ENCODE measurements around the gene SLC25A1. TPM values are rescaled to one million over a fixed set of nuclear protein-coding genes. Genes with fewer than 3 reads are reported as not detected.

The SLC25A1 gene
- total and polyA plus RNA-seq, 2 experiments from 2014 or later, result 141 to 242 TPM

DNA sequence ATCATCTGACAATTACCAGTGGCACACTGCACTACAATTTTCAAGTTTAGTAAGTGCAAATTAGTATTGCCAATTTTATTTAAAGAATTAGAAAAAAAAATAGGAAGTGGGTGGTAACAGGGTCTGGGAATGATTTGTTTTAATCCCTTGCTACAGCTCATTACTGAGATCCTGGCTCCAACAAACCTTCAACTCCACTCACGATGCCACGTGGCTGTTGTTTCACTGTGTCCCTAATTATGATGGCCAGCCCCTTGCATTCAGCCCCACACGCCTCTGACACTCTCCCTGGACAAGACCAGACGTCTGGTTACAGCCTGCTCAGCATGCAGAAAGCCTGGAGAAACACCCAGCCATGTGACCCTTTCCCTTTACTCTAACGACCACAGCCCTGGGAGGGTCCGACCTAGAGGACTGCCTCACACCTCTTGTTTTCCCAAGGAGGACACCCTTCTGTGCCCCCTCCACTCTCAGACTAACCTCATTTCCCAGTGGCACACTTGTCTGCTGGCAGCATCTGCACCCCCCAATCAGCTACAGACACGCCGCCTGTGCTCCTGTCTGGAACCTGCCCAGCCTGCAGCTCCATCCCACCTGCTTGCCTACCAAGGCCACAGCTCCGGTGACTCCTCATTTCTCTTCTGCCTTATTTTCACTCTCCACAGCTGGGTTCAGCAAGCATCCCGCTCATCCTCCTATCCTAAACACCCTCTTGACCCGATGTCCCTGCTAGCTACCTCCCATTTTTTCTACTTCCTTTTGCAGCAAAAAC, 18.5 kb upstream of the SLC25A1 start:
- no peaks in the 10 kb centered on the region; the same call in 2 of the 3 replicates for H3K9me3 Mint-ChIP-seq
- DNase-seq (ENCODE audit: low spot score), result no peak
- H3K27ac ChIP-seq (ENCODE audit: low read depth), result no peak overlapping the region

More for the DNA sequence above, 18.5 kb upstream of the SLC25A1 start:
- ATAC-seq, result no peak
- Histone ChIP-seq H3K4me1 (ENCODE audit: insufficient read depth) (no peaks in the 10 kb centered on the region), H3K9me2 (ENCODE audit: insufficient read depth) (no peaks in the 10 kb centered on the region), H3K79me2 (replicated peaks; ENCODE audit: insufficient read depth) (no peaks in the 10 kb centered on the region), H3K4me3 (no peak overlapping the region), H4K20me1 (replicated peaks; ENCODE audit: insufficient read depth) (no peaks in the 10 kb centered on the region), H3F3A (replicated peaks; ENCODE audit: low read depth) (no peaks in the 10 kb centered on the region), H3K27me3 (ENCODE audit: insufficient read depth) (no peaks in the 10 kb centered on the region), H3K4me2 (no peak overlapping the region), H3K36me3 (ENCODE audit: insufficient read depth) (0 out of 2 replicates have a peak, but pooled peaks cover 7% of the 10 kb centered on the region), H2AFZ (no peak overlapping the region)
- H3K4me3 Mint-ChIP-seq, result no peak overlapping the region
- peaks cover 7% of the 10 kb centered on the region for H3K27me3 Mint-ChIP-seq (ENCODE audit: insufficient read depth, low read depth, poor library complexity)
- peaks cover 36% of the 10 kb centered on the region for H3K36me3 Mint-ChIP-seq (ENCODE audit: low read depth)
- H3K27ac Mint-ChIP-seq, result no peak overlapping the region
- no peak for TF ChIP-seq EZH2 (IDR thresholded peaks at IDR 0.05; ENCODE audit: low read depth, unreplicated experiment)
- TF ChIP-seq, protein P1, sequence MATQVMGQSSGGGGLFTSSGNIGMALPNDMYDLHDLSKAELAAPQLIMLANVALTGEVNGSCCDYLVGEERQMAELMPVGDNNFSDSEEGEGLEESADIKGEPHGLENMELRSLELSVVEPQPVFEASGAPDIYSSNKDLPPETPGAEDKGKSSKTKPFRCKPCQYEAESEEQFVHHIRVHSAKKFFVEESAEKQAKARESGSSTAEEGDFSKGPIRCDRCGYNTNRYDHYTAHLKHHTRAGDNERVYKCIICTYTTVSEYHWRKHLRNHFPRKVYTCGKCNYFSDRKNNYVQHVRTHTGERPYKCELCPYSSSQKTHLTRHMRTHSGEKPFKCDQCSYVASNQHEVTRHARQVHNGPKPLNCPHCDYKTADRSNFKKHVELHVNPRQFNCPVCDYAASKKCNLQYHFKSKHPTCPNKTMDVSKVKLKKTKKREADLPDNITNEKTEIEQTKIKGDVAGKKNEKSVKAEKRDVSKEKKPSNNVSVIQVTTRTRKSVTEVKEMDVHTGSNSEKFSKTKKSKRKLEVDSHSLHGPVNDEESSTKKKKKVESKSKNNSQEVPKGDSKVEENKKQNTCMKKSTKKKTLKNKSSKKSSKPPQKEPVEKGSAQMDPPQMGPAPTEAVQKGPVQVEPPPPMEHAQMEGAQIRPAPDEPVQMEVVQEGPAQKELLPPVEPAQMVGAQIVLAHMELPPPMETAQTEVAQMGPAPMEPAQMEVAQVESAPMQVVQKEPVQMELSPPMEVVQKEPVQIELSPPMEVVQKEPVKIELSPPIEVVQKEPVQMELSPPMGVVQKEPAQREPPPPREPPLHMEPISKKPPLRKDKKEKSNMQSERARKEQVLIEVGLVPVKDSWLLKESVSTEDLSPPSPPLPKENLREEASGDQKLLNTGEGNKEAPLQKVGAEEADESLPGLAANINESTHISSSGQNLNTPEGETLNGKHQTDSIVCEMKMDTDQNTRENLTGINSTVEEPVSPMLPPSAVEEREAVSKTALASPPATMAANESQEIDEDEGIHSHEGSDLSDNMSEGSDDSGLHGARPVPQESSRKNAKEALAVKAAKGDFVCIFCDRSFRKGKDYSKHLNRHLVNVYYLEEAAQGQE (IDR thresholded peaks at IDR 0.05; ENCODE audit: unreplicated experiment), result no peak
- TF ChIP-seq, protein P2, sequence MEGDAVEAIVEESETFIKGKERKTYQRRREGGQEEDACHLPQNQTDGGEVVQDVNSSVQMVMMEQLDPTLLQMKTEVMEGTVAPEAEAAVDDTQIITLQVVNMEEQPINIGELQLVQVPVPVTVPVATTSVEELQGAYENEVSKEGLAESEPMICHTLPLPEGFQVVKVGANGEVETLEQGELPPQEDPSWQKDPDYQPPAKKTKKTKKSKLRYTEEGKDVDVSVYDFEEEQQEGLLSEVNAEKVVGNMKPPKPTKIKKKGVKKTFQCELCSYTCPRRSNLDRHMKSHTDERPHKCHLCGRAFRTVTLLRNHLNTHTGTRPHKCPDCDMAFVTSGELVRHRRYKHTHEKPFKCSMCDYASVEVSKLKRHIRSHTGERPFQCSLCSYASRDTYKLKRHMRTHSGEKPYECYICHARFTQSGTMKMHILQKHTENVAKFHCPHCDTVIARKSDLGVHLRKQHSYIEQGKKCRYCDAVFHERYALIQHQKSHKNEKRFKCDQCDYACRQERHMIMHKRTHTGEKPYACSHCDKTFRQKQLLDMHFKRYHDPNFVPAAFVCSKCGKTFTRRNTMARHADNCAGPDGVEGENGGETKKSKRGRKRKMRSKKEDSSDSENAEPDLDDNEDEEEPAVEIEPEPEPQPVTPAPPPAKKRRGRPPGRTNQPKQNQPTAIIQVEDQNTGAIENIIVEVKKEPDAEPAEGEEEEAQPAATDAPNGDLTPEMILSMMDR (conservative IDR thresholded peaks at IDR 0.05; ENCODE audit: low read depth in 2 of 2), result no peak
- TF ChIP-seq, protein P3, sequence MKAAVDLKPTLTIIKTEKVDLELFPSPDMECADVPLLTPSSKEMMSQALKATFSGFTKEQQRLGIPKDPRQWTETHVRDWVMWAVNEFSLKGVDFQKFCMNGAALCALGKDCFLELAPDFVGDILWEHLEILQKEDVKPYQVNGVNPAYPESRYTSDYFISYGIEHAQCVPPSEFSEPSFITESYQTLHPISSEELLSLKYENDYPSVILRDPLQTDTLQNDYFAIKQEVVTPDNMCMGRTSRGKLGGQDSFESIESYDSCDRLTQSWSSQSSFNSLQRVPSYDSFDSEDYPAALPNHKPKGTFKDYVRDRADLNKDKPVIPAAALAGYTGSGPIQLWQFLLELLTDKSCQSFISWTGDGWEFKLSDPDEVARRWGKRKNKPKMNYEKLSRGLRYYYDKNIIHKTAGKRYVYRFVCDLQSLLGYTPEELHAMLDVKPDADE (IDR thresholded peaks at IDR 0.05), result no peak
- no peak for TF ChIP-seq EZH2phosphoT487 (IDR thresholded peaks at IDR 0.05; ENCODE audit: unreplicated experiment)
- TF ChIP-seq POLR2AphosphoS5 (IDR thresholded peaks at IDR 0.05; ENCODE audit: low read depth), result no peak
- no peak for TF ChIP-seq NANOG (IDR thresholded peaks at IDR 0.05; ENCODE audit: borderline replicate concordance)
- peaks cover 10% of the 10 kb centered on the region for H3K4me1 Mint-ChIP-seq

Measured in GM23338 (cell line).